ENCODE results near the gene PLA2G4E. TPM values are rescaled to one million over a fixed set of nuclear protein-coding genes. Genes with fewer than 3 reads are reported as not detected.

Gene PLA2G4E
- total and polyA plus RNA-seq, 2 of the 13 experiments (the other 11 are each of a cell fraction or from before 2014, with no cell fraction given): not detected

- TF ChIP-seq MED8 (CRISPR knock-in tag; IDR thresholded peaks at IDR 0.05; ENCODE audit: insufficient replicate concordance): no peak
- 0 out of 2 replicates have a peak, but pooled peaks have one; percentile 15 for TF ChIP-seq RXRB (CRISPR knock-in tag; IDR thresholded peaks at IDR 0.05; ENCODE audit: borderline replicate concordance)
- no peak for TF ChIP-seq CBX2 (IDR thresholded peaks at IDR 0.05; ENCODE audit: low read depth, low read length)
- TF ChIP-seq CBX2 (CRISPR knock-in tag; IDR thresholded peaks at IDR 0.05; ENCODE audit: low read depth): no peak
- no peak for TF ChIP-seq ZNF7 (CRISPR knock-in tag; IDR thresholded peaks at IDR 0.05)
- TF ChIP-seq ZNF780A (CRISPR knock-in tag; IDR thresholded peaks at IDR 0.05): no peak
- no peak for TF ChIP-seq PBX2 (CRISPR knock-in tag; IDR thresholded peaks at IDR 0.05)
- TF ChIP-seq ZNF883 (CRISPR knock-in tag; IDR thresholded peaks at IDR 0.05; ENCODE audit: not compliant biosample characterization): no peak
- TF ChIP-seq MAZ (IDR thresholded peaks at IDR 0.05; ENCODE audit: borderline replicate concordance, low read depth, low read length): no peak
- TF ChIP-seq MAZ (CRISPR knock-in tag; IDR thresholded peaks at IDR 0.05; ENCODE audit: low read depth): peak; percentile 72
- no peak for TF ChIP-seq RAD51 (IDR thresholded peaks at IDR 0.05; ENCODE audit: borderline replicate concordance)
- TF ChIP-seq ZNF550 (CRISPR knock-in tag; IDR thresholded peaks at IDR 0.05; ENCODE audit: borderline replicate concordance): no peak
- no peak for TF ChIP-seq ZC3H13 (CRISPR knock-in tag; IDR thresholded peaks at IDR 0.05)
- TF ChIP-seq GATAD1 (CRISPR knock-in tag; IDR thresholded peaks at IDR 0.05): no peak; the same call in 1 of the 2 replicates
- TF ChIP-seq HNF4G (IDR thresholded peaks at IDR 0.05; ENCODE audit: borderline replicate concordance, low read depth, low read length): no peak
- TF ChIP-seq HNF4G (CRISPR knock-in tag; IDR thresholded peaks at IDR 0.05; ENCODE audit: borderline replicate concordance, low read depth): 0 out of 2 replicates have a peak, but pooled peaks have one; percentile 30
- TF ChIP-seq FOXC1 (CRISPR knock-in tag; IDR thresholded peaks at IDR 0.05; ENCODE audit: borderline replicate concordance): peak; percentile 43; the same call in 1 of the 2 replicates
- no peak for TF ChIP-seq RBM22 (optimal IDR thresholded peaks at IDR 0.05; ENCODE audit: low read length)
- peak; percentile 77; the same call in 1 of the 2 replicates for TF ChIP-seq MYC (CRISPR knock-in tag; IDR thresholded peaks at IDR 0.05; ENCODE audit: borderline replicate concordance)
- TF ChIP-seq ZNF614 (CRISPR knock-in tag; IDR thresholded peaks at IDR 0.05; ENCODE audit: borderline replicate concordance): peak; percentile 49; the same call in 1 of the 2 replicates
- no peak for TF ChIP-seq ZNF33B (CRISPR knock-in tag; IDR thresholded peaks at IDR 0.05)
- TF ChIP-seq TEAD3 (CRISPR knock-in tag; optimal IDR thresholded peaks at IDR 0.05; ENCODE audit: borderline replicate concordance): peak; percentile 61
- peak; percentile 58 for TF ChIP-seq ZNF574 (CRISPR knock-in tag; IDR thresholded peaks at IDR 0.05)
- no peak for TF ChIP-seq ZFP62 (CRISPR knock-in tag; IDR thresholded peaks at IDR 0.05)
- TF ChIP-seq ZFP36 (IDR thresholded peaks at IDR 0.05; ENCODE audit: borderline replicate concordance, low read depth, low read length, partially characterized antibody): no peak
- TF ChIP-seq ZNF354B (CRISPR knock-in tag; IDR thresholded peaks at IDR 0.05): no peak
- no peak; the same call in 1 of the 2 replicates for TF ChIP-seq ZNF709 (CRISPR knock-in tag; IDR thresholded peaks at IDR 0.05)
- TF ChIP-seq NCOA5 (CRISPR knock-in tag; IDR thresholded peaks at IDR 0.05): no peak
- peak; percentile 16; the same call in 1 of the 2 replicates for TF ChIP-seq IRF2 (CRISPR knock-in tag; IDR thresholded peaks at IDR 0.05)
Observed at GRCh38 chr15:42056934-42057798, 36.3 kb upstream of the PLA2G4E start (continued).

Data from HepG2 (cell line).